Measurements from ENCODE around the gene ARHGAP27.
A peak's percentile ranks its signal among the peaks of the same experiment; 100 is the strongest.

Gene ARHGAP27

GRCh38 chr17:45405250-45406086 is 27.2 kb downstream of the ARHGAP27 start:
- peak; percentile 30 for DNase-seq (ENCODE audit: low spot score)

- DNase-seq (ENCODE audit: low spot score), result no peak
Measured at GRCh38 chr17:45404870-45405249, 27.8 kb downstream of the ARHGAP27 start.

GRCh38 chr17:45403906-45404490 is 28.7 kb downstream of the ARHGAP27 start:
- no peak for DNase-seq (ENCODE audit: low spot score)

GRCh38 chr17:45402916-45403315 is 29.8 kb downstream of the ARHGAP27 start:
- DNase-seq (ENCODE audit: low spot score), result no peak

GRCh38 chr17:45398800-45399199 is 33.9 kb downstream of the ARHGAP27 start:
- no peak for DNase-seq (ENCODE audit: low spot score)

GRCh38 chr17:45397796-45398195 is 34.9 kb downstream of the ARHGAP27 start:
- DNase-seq (ENCODE audit: low spot score), result no peak

GRCh38 chr17:45396496-45397205 is 36.0 kb downstream of the ARHGAP27 start:
- DNase-seq (ENCODE audit: low spot score), result no peak

GRCh38 chr17:45395569-45396415 is 36.9 kb downstream of the ARHGAP27 start:
- no peak for DNase-seq (ENCODE audit: low spot score)

GRCh38 chr17:45394913-45395568 is 37.6 kb downstream of the ARHGAP27 start:
- peak; percentile 90 for DNase-seq (ENCODE audit: low spot score)

GRCh38 chr17:45394564-45394912 is 38.1 kb downstream of the ARHGAP27 start:
- no peak for DNase-seq (ENCODE audit: low spot score)

- DNase-seq (ENCODE audit: low spot score), result no peak
Measured at GRCh38 chr17:45394091-45394490, 38.6 kb downstream of the ARHGAP27 start.

- no peak for DNase-seq (ENCODE audit: low spot score)
Measured at GRCh38 chr17:45393411-45393810, 39.3 kb downstream of the ARHGAP27 start.

- DNase-seq (ENCODE audit: low spot score), result no peak
Measured at GRCh38 chr17:45391918-45392317, 40.8 kb downstream of the ARHGAP27 start.

GRCh38 chr17:45391291-45391690 is 41.4 kb downstream of the ARHGAP27 start:
- no peak for DNase-seq (ENCODE audit: low spot score)

GRCh38 chr17:45389354-45389753 is 43.3 kb downstream of the ARHGAP27 start:
- no peak for DNase-seq (ENCODE audit: low spot score)

GRCh38 chr17:45388604-45389325 is 43.9 kb downstream of the ARHGAP27 start:
- DNase-seq (ENCODE audit: low spot score), result peak; percentile 80

GRCh38 chr17:45387739-45388138 is 44.9 kb downstream of the ARHGAP27 start:
- DNase-seq (ENCODE audit: low spot score), result no peak

GRCh38 chr17:45386178-45386577 is 46.5 kb downstream of the ARHGAP27 start:
- DNase-seq (ENCODE audit: low spot score), result no peak

GRCh38 chr17:45385331-45385997 is 47.2 kb downstream of the ARHGAP27 start:
- peak; percentile 88 for DNase-seq (ENCODE audit: low spot score)

GRCh38 chr17:45384789-45385262 is 47.8 kb downstream of the ARHGAP27 start:
- DNase-seq (ENCODE audit: low spot score), result no peak
